ENCODE results near the gene TADA3. TPM values are rescaled to one million over a fixed set of nuclear protein-coding genes. Genes with fewer than 3 reads are reported as not detected.

Gene TADA3
- total RNA-seq, 1 donor from 2014 or later: 58.9 TPM

DNA sequence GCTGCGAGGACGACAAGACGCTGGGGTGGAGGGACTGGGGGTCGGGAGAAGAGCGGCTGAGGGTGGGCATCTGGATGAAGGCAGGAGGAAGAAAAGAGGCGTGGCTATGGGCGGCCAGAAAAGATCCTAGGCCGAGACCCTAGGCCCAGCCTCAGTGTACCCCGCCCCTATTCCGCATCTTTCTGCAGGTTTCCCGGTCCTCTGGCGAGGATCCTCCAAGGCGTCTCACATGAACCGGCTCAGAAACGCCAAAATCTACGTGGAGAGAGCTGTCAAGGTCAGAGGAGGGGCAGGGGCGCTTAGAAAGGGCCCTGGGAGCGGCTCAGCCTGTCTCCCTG lies 18.1 kb upstream of the TADA3 start:
- TF ChIP-seq POLR2AphosphoS5 (IDR thresholded peaks at IDR 0.05; ENCODE audit: insufficient read depth in 1 of 2, low read depth in 1 of 2): peak in 1 of 2 donors; percentile 30
- TF ChIP-seq, protein P1, sequence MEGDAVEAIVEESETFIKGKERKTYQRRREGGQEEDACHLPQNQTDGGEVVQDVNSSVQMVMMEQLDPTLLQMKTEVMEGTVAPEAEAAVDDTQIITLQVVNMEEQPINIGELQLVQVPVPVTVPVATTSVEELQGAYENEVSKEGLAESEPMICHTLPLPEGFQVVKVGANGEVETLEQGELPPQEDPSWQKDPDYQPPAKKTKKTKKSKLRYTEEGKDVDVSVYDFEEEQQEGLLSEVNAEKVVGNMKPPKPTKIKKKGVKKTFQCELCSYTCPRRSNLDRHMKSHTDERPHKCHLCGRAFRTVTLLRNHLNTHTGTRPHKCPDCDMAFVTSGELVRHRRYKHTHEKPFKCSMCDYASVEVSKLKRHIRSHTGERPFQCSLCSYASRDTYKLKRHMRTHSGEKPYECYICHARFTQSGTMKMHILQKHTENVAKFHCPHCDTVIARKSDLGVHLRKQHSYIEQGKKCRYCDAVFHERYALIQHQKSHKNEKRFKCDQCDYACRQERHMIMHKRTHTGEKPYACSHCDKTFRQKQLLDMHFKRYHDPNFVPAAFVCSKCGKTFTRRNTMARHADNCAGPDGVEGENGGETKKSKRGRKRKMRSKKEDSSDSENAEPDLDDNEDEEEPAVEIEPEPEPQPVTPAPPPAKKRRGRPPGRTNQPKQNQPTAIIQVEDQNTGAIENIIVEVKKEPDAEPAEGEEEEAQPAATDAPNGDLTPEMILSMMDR (IDR thresholded peaks at IDR 0.05): no peak
- Histone ChIP-seq H3K4me1 (peaks cover 19% of the 10 kb centered on the region), H3K27ac (peak overlapping the region; percentile 94), H3K4me3 (peak overlapping the region; percentile 62 to 68), H3K9me3 (no peaks in the 10 kb centered on the region), H3K36me3 (peaks cover 0 to 33% of the 10 kb centered on the region in 2 donors), H3K27me3 (no peaks in the 10 kb centered on the region)
- intact Hi-C loops (cut with DNase I): no loop called here
- no peak for DNase-seq (ENCODE audit: extremely low spot score in 2 of 2)

DNA sequence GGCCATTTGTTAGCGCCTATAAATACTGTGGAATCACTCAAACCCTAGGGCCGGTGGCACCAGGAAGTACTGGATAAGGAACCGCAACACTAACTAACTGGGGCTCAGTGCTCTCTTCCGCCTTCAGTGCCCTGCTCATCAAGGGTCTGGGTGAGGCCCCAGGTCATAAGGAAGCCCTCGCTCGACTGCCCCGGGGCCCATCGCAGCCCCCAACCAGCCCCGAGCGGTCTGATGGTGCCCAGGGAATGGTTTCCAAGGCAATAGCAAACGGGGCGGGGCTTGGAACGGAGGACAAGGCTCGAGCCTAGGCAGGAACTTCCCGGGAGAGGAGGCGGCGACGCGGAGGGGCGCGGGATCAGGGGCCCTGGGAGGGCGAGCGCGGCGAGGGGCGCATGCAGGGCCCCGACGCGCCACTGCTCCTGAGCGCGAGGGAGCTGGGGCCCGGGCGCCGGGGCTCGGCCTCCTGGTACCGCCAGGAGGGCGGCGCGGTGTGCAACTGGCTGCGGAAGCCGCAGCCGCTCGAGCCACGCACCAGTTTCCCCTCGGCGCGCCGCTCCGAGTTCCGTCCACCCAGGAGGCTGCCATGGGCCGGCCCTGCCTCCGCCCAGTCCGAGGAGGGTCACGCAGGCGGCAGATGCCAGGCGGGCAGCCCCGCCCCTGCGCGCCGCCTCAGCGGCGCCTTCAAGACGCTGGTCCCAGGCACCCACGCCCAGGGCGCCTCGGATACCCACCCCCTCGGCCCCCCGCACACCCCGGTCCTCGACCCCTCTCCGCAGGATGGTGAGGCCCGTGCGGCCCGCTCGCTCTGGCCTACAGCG lies 17.6 kb upstream of the TADA3 start, which contains the start of gene TTLL3:
TSS of gene TTLL3 (plus strand) at position 648 of the 818 bp plus-strand sequence. CDS start 400 bp downstream, outside the sequence.
- H3K9me3 ChIP-seq: no peaks in the 10 kb centered on the region
- peak in 1 of 2 donors; percentile 15 for TF ChIP-seq POLR2A (IDR thresholded peaks at IDR 0.05)
- peak; percentile 26 to 65 for TF ChIP-seq POLR2AphosphoS5 (IDR thresholded peaks at IDR 0.05; ENCODE audit: insufficient read depth in 1 of 2, low read depth in 1 of 2)
- TF ChIP-seq, protein P1 (IDR thresholded peaks at IDR 0.05): no peak
- no peak for DNase-seq (ENCODE audit: extremely low spot score in 2 of 2)
- intact Hi-C loops (cut with DNase I): loop anchor here (10.0 kb wide), 1 partner anchor 125 kb away; the partner anchor contains the start of gene CRELD1
- peaks cover 0 to 39% of the 10 kb centered on the region in 2 donors for H3K36me3 ChIP-seq
- H3K4me3 ChIP-seq: peak within 1 kb of the TSS; percentile 62 to 68
- peaks cover 19% of the 10 kb centered on the region for H3K4me1 ChIP-seq
- H3K27ac ChIP-seq: peak within 1 kb of the TSS; percentile 94
- no peaks in the 10 kb centered on the region for H3K27me3 ChIP-seq

DNA sequence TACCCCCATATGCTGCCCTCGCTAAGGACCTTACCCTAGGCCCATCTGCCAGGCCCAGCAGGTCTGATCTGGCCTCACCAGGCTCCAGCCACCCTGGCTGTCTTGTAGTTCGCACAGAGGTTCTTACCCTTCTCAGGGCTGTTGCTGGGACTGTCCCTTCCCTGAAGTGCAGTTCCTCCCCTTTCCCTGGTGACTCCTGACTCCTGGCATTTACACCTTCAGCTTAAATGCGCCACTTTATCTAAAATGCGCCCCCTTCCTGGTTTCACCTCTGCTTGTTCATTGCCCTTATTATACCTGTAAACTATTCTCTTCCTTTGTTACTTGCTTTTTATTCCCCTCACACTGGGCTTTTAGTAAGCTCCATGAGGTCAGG lies 17.0 kb upstream of the TADA3 start:
- no peak for TF ChIP-seq POLR2A (IDR thresholded peaks at IDR 0.05)
- TF ChIP-seq, protein P1 (IDR thresholded peaks at IDR 0.05): no peak
- TF ChIP-seq POLR2AphosphoS5 (IDR thresholded peaks at IDR 0.05; ENCODE audit: insufficient read depth in 1 of 2, low read depth in 1 of 2): no peak
- no peaks in the 10 kb centered on the region for H3K27me3 ChIP-seq
- intact Hi-C loops (cut with DNase I): loop anchor here (10.0 kb wide), 1 partner anchor 126 kb away; the partner anchor contains the start of gene CRELD1
- H3K27ac ChIP-seq: peak overlapping the region; percentile 94
- peaks cover 0 to 42% of the 10 kb centered on the region in 2 donors for H3K36me3 ChIP-seq
- peak overlapping the region; percentile 62 to 68 for H3K4me3 ChIP-seq
- H3K9me3 ChIP-seq: no peaks in the 10 kb centered on the region
- peaks cover 19% of the 10 kb centered on the region for H3K4me1 ChIP-seq
- no peak for DNase-seq (ENCODE audit: extremely low spot score in 2 of 2)

DNA sequence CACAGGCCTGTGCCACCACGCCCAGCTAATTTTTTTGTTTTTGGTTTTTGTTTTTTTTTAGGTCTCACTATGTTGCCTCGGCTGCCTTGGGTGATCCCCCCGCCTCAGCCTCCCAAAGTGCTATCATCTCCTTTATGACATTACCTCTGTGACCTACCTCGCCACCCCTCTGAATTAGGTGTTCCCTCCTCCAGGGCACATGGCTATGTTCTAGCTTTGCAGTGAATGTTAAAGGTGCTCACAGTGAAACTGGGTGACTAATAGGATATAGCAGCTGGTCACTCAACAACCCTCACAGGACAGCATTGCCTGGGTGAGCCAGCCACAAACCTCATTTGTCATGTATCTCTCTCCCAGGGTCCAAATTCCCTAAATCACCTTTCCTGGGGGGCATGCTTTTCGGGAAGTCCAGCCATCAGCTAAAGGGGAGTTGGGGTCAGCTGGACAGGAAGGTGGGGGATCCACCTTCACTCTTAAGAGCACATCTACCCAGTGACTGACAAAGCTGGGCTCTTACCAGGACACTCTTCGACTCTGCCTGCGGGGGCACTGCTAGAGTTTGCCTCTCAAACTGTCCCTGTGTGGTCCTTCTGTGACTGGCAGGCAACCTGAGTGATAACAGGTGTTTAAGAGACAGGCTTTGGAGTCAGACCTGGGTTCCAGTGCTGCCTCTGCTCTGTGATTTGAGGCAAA lies 16.2 kb upstream of the TADA3 start:
- no peak for DNase-seq (ENCODE audit: extremely low spot score in 2 of 2)
- no peak for TF ChIP-seq POLR2A (IDR thresholded peaks at IDR 0.05)
- TF ChIP-seq POLR2AphosphoS5 (IDR thresholded peaks at IDR 0.05; ENCODE audit: insufficient read depth in 1 of 2, low read depth in 1 of 2): no peak
- TF ChIP-seq, protein P1 (IDR thresholded peaks at IDR 0.05): no peak
- Histone ChIP-seq H3K9me3 (no peaks in the 10 kb centered on the region), H3K36me3 (peaks cover 0 to 42% of the 10 kb centered on the region in 2 donors), H3K4me1 (peaks cover 19% of the 10 kb centered on the region), H3K27me3 (no peaks in the 10 kb centered on the region), H3K27ac (peak overlapping the region; percentile 94), H3K4me3 (no peak overlapping the region)
- intact Hi-C loops (cut with DNase I): loop anchor here (10.0 kb wide), 1 partner anchor 126 kb away; the partner anchor contains the start of gene CRELD1

All from vagina (tissue), 2 donors.